ENCODE data around the gene KLHL29. TPM values are rescaled to one million over a fixed set of nuclear protein-coding genes. Genes with fewer than 3 reads are reported as not detected.

Gene KLHL29
- total RNA-seq, 1 donor from 2014 or later = 4.4 TPM

DNA sequence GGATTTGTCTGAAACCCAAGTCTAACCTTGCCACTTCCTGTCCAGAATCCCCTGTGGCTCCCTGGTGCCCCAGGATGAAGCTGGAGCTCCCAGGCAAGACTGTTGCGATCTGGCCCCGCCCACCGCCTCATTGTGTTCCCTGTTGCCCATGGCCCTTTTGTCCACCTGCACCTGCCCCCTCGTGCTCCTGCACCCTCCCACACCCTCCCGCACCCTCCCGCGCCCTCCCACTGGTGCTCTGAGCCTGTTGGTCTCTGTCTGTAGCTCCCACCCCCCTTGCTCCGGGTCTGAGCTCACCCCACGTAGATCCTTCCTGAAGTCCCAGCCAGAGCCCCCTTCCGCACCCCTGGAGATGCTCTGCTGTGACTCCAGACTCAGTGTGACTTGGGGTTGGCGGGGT, 297.5 kb downstream of the KLHL29 start:
- no peak for DNase-seq (ENCODE audit: low spot score, unreplicated experiment)
- Mint-ChIP-seq H3K9me3 (ENCODE audit: low read depth) (no peaks in the 10 kb centered on the region), H3K4me3 (ENCODE audit: low read depth) (no peak overlapping the region), H3K27me3 (no peaks in the 10 kb centered on the region), H3K27ac (no peak overlapping the region), H3K4me1 (ENCODE audit: low read depth) (no peaks in the 10 kb centered on the region), H3K36me3 (ENCODE audit: insufficient read depth) (no peaks in the 10 kb centered on the region)
- TF ChIP-seq, protein P1, sequence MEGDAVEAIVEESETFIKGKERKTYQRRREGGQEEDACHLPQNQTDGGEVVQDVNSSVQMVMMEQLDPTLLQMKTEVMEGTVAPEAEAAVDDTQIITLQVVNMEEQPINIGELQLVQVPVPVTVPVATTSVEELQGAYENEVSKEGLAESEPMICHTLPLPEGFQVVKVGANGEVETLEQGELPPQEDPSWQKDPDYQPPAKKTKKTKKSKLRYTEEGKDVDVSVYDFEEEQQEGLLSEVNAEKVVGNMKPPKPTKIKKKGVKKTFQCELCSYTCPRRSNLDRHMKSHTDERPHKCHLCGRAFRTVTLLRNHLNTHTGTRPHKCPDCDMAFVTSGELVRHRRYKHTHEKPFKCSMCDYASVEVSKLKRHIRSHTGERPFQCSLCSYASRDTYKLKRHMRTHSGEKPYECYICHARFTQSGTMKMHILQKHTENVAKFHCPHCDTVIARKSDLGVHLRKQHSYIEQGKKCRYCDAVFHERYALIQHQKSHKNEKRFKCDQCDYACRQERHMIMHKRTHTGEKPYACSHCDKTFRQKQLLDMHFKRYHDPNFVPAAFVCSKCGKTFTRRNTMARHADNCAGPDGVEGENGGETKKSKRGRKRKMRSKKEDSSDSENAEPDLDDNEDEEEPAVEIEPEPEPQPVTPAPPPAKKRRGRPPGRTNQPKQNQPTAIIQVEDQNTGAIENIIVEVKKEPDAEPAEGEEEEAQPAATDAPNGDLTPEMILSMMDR (IDR thresholded peaks at IDR 0.05; ENCODE audit: unreplicated experiment) = no peak

DNA sequence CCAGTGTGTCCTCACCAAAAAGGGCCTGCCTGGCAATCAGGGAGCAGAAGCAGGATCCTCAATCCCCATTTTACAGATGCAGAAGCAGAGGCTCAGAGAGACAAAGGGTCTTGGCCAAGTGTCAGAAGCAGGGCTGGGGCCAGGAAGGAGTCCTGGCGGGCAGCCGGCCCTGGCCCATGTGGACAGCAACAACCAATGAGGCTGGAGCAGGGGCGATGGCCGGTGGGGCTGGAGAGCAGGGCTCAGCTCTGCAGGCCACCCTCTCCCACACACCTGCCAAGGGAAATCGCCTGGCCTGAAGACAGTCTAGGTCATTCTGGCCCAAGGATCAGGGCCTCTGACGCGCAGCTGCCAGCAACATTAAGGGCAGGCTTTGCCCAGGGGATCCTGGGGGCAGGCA, 298.0 kb downstream of the KLHL29 start:
- no peak for DNase-seq (ENCODE audit: low spot score, unreplicated experiment)
- Mint-ChIP-seq H3K9me3 (ENCODE audit: low read depth) (no peaks in the 10 kb centered on the region), H3K27ac (no peak overlapping the region), H3K4me1 (ENCODE audit: low read depth) (no peaks in the 10 kb centered on the region), H3K27me3 (no peaks in the 10 kb centered on the region), H3K36me3 (ENCODE audit: insufficient read depth) (no peaks in the 10 kb centered on the region), H3K4me3 (ENCODE audit: low read depth) (no peak overlapping the region)
- TF ChIP-seq, protein P1 (IDR thresholded peaks at IDR 0.05; ENCODE audit: unreplicated experiment) = no peak

DNA sequence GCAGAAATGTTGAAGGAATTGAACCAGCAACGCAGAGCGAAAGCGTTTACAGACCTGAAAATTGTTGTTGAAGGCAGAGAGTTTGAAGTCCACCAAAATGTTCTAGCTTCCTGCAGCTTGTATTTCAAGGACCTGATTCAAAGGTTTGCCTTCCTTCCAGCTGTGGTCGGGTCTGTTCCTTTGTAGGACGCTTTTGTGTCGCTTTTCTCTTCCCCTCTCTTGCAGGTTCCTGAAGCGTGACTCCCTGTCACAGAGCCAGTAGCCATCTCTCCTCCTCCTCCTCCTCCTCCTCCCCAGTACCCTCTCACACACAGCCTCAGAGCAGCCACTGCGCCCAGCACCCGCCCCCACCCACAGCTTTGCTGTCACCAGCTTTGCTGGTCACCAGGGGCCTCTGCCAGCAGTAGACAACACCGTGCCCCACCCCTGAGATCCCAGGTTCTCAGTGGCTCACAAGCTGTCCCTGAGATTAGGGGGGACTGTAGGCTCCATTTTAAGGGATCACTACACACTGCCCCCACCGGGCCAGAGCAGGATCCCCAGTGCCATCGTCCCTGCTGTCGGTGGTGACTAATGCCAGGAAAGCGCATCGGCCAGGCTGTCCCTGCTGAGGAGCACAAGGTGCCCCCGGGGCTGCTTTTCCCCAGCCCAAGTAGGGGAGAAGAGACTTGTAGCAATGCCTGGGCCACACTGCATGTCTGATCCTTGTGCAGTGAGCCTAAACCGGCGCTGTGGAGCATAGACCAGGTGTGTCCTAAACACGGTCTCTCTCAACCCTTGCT, 299.6 kb downstream of the KLHL29 start:
- Mint-ChIP-seq H3K4me3 (ENCODE audit: low read depth) (no peak overlapping the region), H3K4me1 (ENCODE audit: low read depth) (peaks cover 3% of the 10 kb centered on the region), H3K27ac (no peak overlapping the region), H3K36me3 (ENCODE audit: insufficient read depth) (no peaks in the 10 kb centered on the region), H3K27me3 (no peaks in the 10 kb centered on the region), H3K9me3 (ENCODE audit: low read depth) (no peaks in the 10 kb centered on the region)
- DNase-seq (ENCODE audit: low spot score, unreplicated experiment) = no peak
- TF ChIP-seq, protein P1 (IDR thresholded peaks at IDR 0.05; ENCODE audit: unreplicated experiment) = no peak

DNA sequence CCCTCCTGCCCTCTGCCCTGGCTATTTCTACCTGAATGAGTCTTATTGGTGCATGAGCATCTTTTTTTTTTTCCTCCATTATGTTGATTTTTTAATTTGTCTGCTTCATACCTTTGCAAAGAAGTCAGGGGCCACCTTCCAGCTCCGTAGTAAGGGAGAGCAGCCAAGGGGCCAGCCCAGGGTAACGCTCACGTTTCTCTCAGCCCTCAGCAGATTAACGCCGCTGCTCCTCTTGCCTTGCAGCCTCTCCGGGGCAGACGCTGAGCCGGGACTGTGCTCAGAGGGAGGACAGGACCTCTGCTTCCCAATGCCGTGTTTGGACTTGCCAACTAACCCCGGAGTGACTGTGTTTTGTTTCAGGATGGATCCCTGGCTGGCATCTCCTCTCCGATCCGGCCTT, 300.2 kb downstream of the KLHL29 start:
- Mint-ChIP-seq H3K4me3 (ENCODE audit: low read depth) (no peak overlapping the region), H3K9me3 (ENCODE audit: low read depth) (no peaks in the 10 kb centered on the region), H3K27me3 (no peaks in the 10 kb centered on the region), H3K27ac (no peak overlapping the region), H3K36me3 (ENCODE audit: insufficient read depth) (no peaks in the 10 kb centered on the region), H3K4me1 (ENCODE audit: low read depth) (peaks cover 3% of the 10 kb centered on the region)
- TF ChIP-seq, protein P1 (IDR thresholded peaks at IDR 0.05; ENCODE audit: unreplicated experiment) = no peak
- DNase-seq (ENCODE audit: low spot score, unreplicated experiment) = no peak

DNA sequence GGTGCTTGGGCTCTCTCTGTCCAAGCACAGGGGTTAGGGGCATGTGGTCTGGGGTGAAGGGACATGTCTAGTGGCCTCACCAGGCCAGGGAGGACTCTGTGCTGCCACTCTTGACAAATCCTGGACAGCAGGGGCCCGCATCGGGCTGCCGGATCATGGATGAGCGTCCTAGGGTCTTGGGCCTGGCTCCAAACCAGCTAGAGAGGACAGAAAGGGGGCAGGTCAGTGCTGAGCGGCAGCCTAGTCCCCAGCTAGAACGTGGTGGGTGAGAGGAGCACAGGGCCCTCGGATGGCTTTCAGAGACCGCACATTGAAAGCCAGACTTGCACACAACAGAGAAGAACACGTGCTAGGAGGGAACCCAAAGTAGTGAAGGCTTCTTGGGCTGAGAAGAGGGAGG, 300.7 kb downstream of the KLHL29 start:
- no peaks in the 10 kb centered on the region for H3K36me3 Mint-ChIP-seq (ENCODE audit: insufficient read depth)

More for the DNA sequence above, 300.7 kb downstream of the KLHL29 start:
- TF ChIP-seq, protein P1 (IDR thresholded peaks at IDR 0.05; ENCODE audit: unreplicated experiment) = no peak
- DNase-seq (ENCODE audit: low spot score, unreplicated experiment) = no peak
- H3K4me1 Mint-ChIP-seq (ENCODE audit: low read depth) = peaks cover 3% of the 10 kb centered on the region
- peak overlapping the region; percentile 25 for H3K27ac Mint-ChIP-seq
- no peak overlapping the region for H3K4me3 Mint-ChIP-seq (ENCODE audit: low read depth)
- H3K9me3 Mint-ChIP-seq (ENCODE audit: low read depth) = no peaks in the 10 kb centered on the region
- H3K27me3 Mint-ChIP-seq = no peaks in the 10 kb centered on the region

Data from progenitor cell of endocrine pancreas (in vitro differentiated cells).